H1 (cell line): ENCODE measurements around the gene OR12D2. TPM values are rescaled to one million over a fixed set of nuclear protein-coding genes. Genes with fewer than 3 reads are reported as not detected.

Source experiments
- CTCF ChIA-PET: fragments of 300-600 bp; sonication (Branson Sonifier 250); formaldehyde crosslinking; loops from one replicate; lab custom pipeline; 2021; ENCODE audit not compliant: partially characterized antibody; lab: Charles Lee
- POLR2A ChIA-PET: fragments of 300-600 bp; sonication (Branson Sonifier 250); formaldehyde crosslinking; loops from one replicate; lab custom pipeline; 2021; ENCODE audit warnings: inconsistent platforms; ENCODE audit not compliant: partially characterized antibody; lab: Charles Lee
- DNase-seq, 2 experiments: peaks; one replicate each; pipeline versions ENCODE4 v3.0.0 to v3.0.0-alpha.2; 2010 to 2022; ENCODE audit warnings: low spot score in 2 of 2, low read depth in 1 of 2, mixed read lengths in 1 of 2
- FAIRE-seq: peaks from 2 replicates; lab custom pipeline; 2011; peaks lifted over from hg19 to GRCh38; lab: Jason Lieb, UNC
- H2AFZ ChIP-seq: 2 replicates; pipeline ENCODE4 v1.8.1; 2012; ENCODE audit warnings: low read length, inconsistent platforms
- H2AK5ac ChIP-seq: 2 replicates; pipeline ENCODE4 v1.6.1; 2013; ENCODE audit warnings: low read depth, low read length
- H2BK120ac ChIP-seq: replicated peaks from 2 replicates; pipeline ENCODE3; 2013; ENCODE audit warnings: low read depth, low read length, inconsistent platforms
- H2BK12ac ChIP-seq: 2 replicates; pipeline ENCODE4 v1.6.1; 2013; ENCODE audit warnings: low read depth, low read length
- H2BK15ac ChIP-seq: 2 replicates; pipeline ENCODE4 v1.6.1; 2013; ENCODE audit warnings: low read length
- H2BK20ac ChIP-seq: 2 replicates; pipeline ENCODE4 v1.6.1; 2013; ENCODE audit warnings: low read length
- H2BK5ac ChIP-seq: 2 replicates; pipeline ENCODE4 v1.6.1; 2013; ENCODE audit warnings: low read depth, low read length
- H3K14ac ChIP-seq: 2 replicates; pipeline ENCODE4 v1.6.1; 2013; ENCODE audit warnings: inconsistent platforms; ENCODE audit not compliant: insufficient read length
- H3K18ac ChIP-seq: 2 replicates; pipeline ENCODE4 v1.6.1; 2013; ENCODE audit warnings: low read length; ENCODE audit errors: extremely low read depth
- H3K23ac ChIP-seq: 2 replicates; pipeline ENCODE4 v1.6.1; 2013; ENCODE audit warnings: inconsistent platforms; ENCODE audit not compliant: insufficient read length
- H3K23me2 ChIP-seq: 2 replicates; pipeline ENCODE4 v1.6.1; 2013; ENCODE audit warnings: low read depth, low read length
- H3K27ac ChIP-seq: 2 replicates; pipeline ENCODE4 v1.6.1; 2011; ENCODE audit warnings: low read depth, low read length, inconsistent platforms
- H3K27me3 ChIP-seq, 4 experiments: replicated peaks in 1 of 4; 1 replicate in 1 of 4; 2 replicates in 3 of 4; pipeline versions ENCODE4 v1.6.1 to v1.8.1; 2011 to 2013; ENCODE audit warnings: low read length in 3 of 4, mild to moderate bottlenecking in 3 of 4, inconsistent platforms in 2 of 4, mixed read lengths in 2 of 4, moderate library complexity in 1 of 4; ENCODE audit not compliant: control insufficient read depth in 3 of 4, insufficient read depth in 3 of 4; ENCODE audit errors: extremely low read depth in 1 of 4
- H3K36me3 ChIP-seq, 4 experiments: 2 replicates each; pipeline versions ENCODE4 v1.6.1 to v1.8.1; 2011 to 2013; ENCODE audit warnings: mild to moderate bottlenecking in 4 of 4, low read length in 3 of 4, moderate library complexity in 2 of 4, control low read depth in 1 of 4, inconsistent platforms in 1 of 4; ENCODE audit not compliant: insufficient read depth in 4 of 4, control insufficient read depth in 2 of 4
- H3K4ac ChIP-seq: replicated peaks from 2 replicates; pipeline ENCODE3; 2013; ENCODE audit warnings: low read length, low read depth, mixed read lengths, inconsistent platforms; ENCODE audit not compliant: insufficient read length
- H3K4me1 ChIP-seq, 4 experiments: replicated peaks in 1 of 4; 1 replicate in 1 of 4; 2 replicates in 3 of 4; pipeline versions ENCODE4 v1.6.1 to v1.8.1; 2011 to 2013; ENCODE audit warnings: low read length in 3 of 4, inconsistent platforms in 2 of 4, mixed read lengths in 1 of 4; ENCODE audit not compliant: insufficient read depth in 4 of 4, control insufficient read depth in 3 of 4
- H3K4me2 ChIP-seq, 2 experiments: 2 replicates each; pipeline versions ENCODE4 v1.6.1 to v1.8.1; 2011 to 2013; ENCODE audit warnings: low read depth in 2 of 2, low read length in 2 of 2, control low read depth in 1 of 2, inconsistent platforms in 1 of 2, mild to moderate bottlenecking in 1 of 2; ENCODE audit not compliant: insufficient read depth in 1 of 2
- H3K4me3 ChIP-seq, 4 experiments: fragments of 200-600, 300-600 bp in 1 of 4; sonication (generic), shearing (Covaris generic), sonication (Bioruptor Twin) in 1 of 4; 2 replicates each; pipeline versions ENCODE4 v1.5.1 to v1.8.1; 2011 to 2016; ENCODE audit warnings: low read length in 4 of 4, low read depth in 3 of 4, control low read depth in 2 of 4, inconsistent platforms in 2 of 4, mild to moderate bottlenecking in 2 of 4, mixed read lengths in 1 of 4, moderate library complexity in 1 of 4; ENCODE audit not compliant: insufficient read depth in 2 of 4; ENCODE audit errors: extremely low read depth in 1 of 4
- H3K56ac ChIP-seq: replicated peaks from 2 replicates; pipeline ENCODE3; 2013; ENCODE audit warnings: low read depth, mild to moderate bottlenecking, mixed read lengths, low read length, inconsistent platforms; ENCODE audit not compliant: insufficient read length
- H3K79me1 ChIP-seq: 2 replicates; pipeline ENCODE4 v1.6.1; 2013; ENCODE audit warnings: low read depth, low read length, control low read depth
- H3K79me2 ChIP-seq, 2 experiments: 2 replicates each; pipeline versions ENCODE4 v1.6.1 to v1.8.1; 2012 to 2013; ENCODE audit warnings: low read length in 2 of 2, mild to moderate bottlenecking in 2 of 2, inconsistent platforms in 1 of 2; ENCODE audit not compliant: insufficient read depth in 2 of 2, control insufficient read depth in 1 of 2
- H3K9ac ChIP-seq, 4 experiments: replicated peaks in 1 of 4; 1 replicate in 1 of 4; 2 replicates in 3 of 4; pipeline versions ENCODE4 v1.6.1 to v1.8.1; 2011 to 2013; ENCODE audit warnings: low read depth in 3 of 4, low read length in 3 of 4, control low read depth in 2 of 4, mild to moderate bottlenecking in 2 of 4, moderate library complexity in 2 of 4, inconsistent platforms in 1 of 4; ENCODE audit errors: extremely low read depth in 1 of 4
- H3K9me3 ChIP-seq, 2 experiments: 2 replicates each; pipeline versions ENCODE4 v1.6.1 to v1.8.1; 2012 to 2013; ENCODE audit warnings: mild to moderate bottlenecking in 2 of 2, moderate library complexity in 2 of 2, control low read depth in 1 of 2, inconsistent platforms in 1 of 2, low read depth in 1 of 2, low read length in 1 of 2, mixed read lengths in 1 of 2; ENCODE audit not compliant: insufficient read depth in 2 of 2
- H4K20me1 ChIP-seq, 2 experiments: replicated peaks in 1 of 2; 2 replicates each; pipeline versions ENCODE3 to v1.8.1; 2011 to 2013; ENCODE audit warnings: inconsistent platforms in 2 of 2, low read length in 2 of 2, mild to moderate bottlenecking in 1 of 2; ENCODE audit not compliant: insufficient read depth in 2 of 2, control insufficient read depth in 1 of 2
- H4K5ac ChIP-seq: 2 replicates; pipeline ENCODE4 v1.6.1; 2013; ENCODE audit warnings: low read length, low read depth, mixed read lengths, inconsistent platforms; ENCODE audit not compliant: insufficient read length
- H4K8ac ChIP-seq: 2 replicates; pipeline ENCODE4 v1.8.0; 2013; ENCODE audit warnings: mild to moderate bottlenecking, moderate library complexity, low read length, inconsistent platforms; ENCODE audit not compliant: insufficient read depth; ENCODE audit errors: extremely low read depth
- H4K91ac ChIP-seq: replicated peaks from 2 replicates; pipeline ENCODE3; 2013; ENCODE audit warnings: low read length, mixed read lengths, inconsistent platforms; ENCODE audit not compliant: insufficient read length
- ATF3 ChIP-seq: IDR thresholded peaks from 2 replicates; pipeline ENCODE4 v1.6.1; 2011; ENCODE audit warnings: low read depth, mild to moderate bottlenecking, low read length; ENCODE audit not compliant: insufficient read depth
- E2F6 ChIP-seq: IDR thresholded peaks from 2 replicates; pipeline ENCODE4 v1.6.1; 2012; ENCODE audit warnings: inconsistent platforms
- GABPA ChIP-seq: IDR thresholded peaks from 2 replicates; pipeline ENCODE4 v1.6.1; 2011; ENCODE audit warnings: mild to moderate bottlenecking, low read length, moderate library complexity, borderline replicate concordance; ENCODE audit not compliant: insufficient read depth
- JUN ChIP-seq: IDR thresholded peaks from 2 replicates; pipeline ENCODE4 v1.6.1; 2011; ENCODE audit warnings: low read depth, mild to moderate bottlenecking, improper control_type of control experiment, low read length
- KDM5A ChIP-seq: fragments of 200-600 bp; IDR thresholded peaks from 2 replicates; pipeline ENCODE4 v1.7.1; 2012; ENCODE audit warnings: mild to moderate bottlenecking, low read length, inconsistent platforms, mixed read lengths
- MAX ChIP-seq: IDR thresholded peaks from 2 replicates; pipeline ENCODE4 v1.6.1; 2012; ENCODE audit warnings: inconsistent platforms
- NANOG ChIP-seq: IDR thresholded peaks from 2 replicates; pipeline ENCODE4 v1.6.1; 2011; ENCODE audit warnings: low read length, low read depth, mild to moderate bottlenecking, inconsistent platforms; ENCODE audit not compliant: insufficient read depth, poor library complexity, severe bottlenecking
- PHF8 ChIP-seq: fragments of 200-600 bp; sonication (generic); conservative IDR thresholded peaks from 2 replicates; pipeline ENCODE4 v1.7.1; 2012; ENCODE audit warnings: low read depth, mild to moderate bottlenecking, inconsistent platforms, low read length, moderate library complexity
- SAP30 ChIP-seq: fragments of 300-600 bp; sonication (generic); IDR thresholded peaks from 2 replicates; pipeline ENCODE4 v1.7.1; 2012; ENCODE audit warnings: low read length, moderate library complexity, mild to moderate bottlenecking, inconsistent platforms; ENCODE audit not compliant: insufficient read depth, insufficient replicate concordance
- SIN3A ChIP-seq, 2 experiments: IDR thresholded peaks in 1 of 2; conservative IDR thresholded peaks in 1 of 2; 2 replicates each; pipeline ENCODE4 v1.6.1; 2011 to 2012; ENCODE audit warnings: low read length in 2 of 2, improper control_type of control experiment in 1 of 2, low read depth in 1 of 2, mild to moderate bottlenecking in 1 of 2
- polyA plus RNA-seq, 7 experiments: library from polyadenylated mRNA; depleted of rRNA in 3 of 7; stranded (reverse) in 5 of 7; unstranded in 2 of 7; fragments of >200 nt in 5 of 7; fragments of 200-250 nt in 2 of 7; gene quantifications; 1 replicate in 5 of 7; 2 replicates in 1 of 7; 4 replicates in 1 of 7; pipeline versions ENCODE4 v1.2.1 to v1.2.3, GENCODE V29; 2011 to 2013; ENCODE audit warnings: missing spikeins in 2 of 7, mixed read lengths in 2 of 7
- total RNA-seq: library from RNA; stranded (reverse); fragmentation: NEBNext Ultra II Directional; extraction: Animal tissue kit (Norgen Biotek cat#: 25700); gene quantifications from 2 replicates; pipeline ENCODE4 v1.2.1, GENCODE V29; 2021

Gene OR12D2
- total and polyA plus RNA-seq, 2 of the 8 experiments (the other 6 are each of a cell fraction or from before 2014, with no cell fraction given): not detected

GRCh38 chr6:29376003-29376402 is 19.4 kb upstream of the OR12D2 start:
- Histone ChIP-seq H4K20me1 (peaks cover 0 to 2% of the 10 kb centered on the region in 2 experiments), H2BK120ac (no peak overlapping the region), H4K8ac (no peak overlapping the region), H3K4me3 (no peak overlapping the region), H3K18ac (no peak overlapping the region), H3K36me3 (no peaks in the 10 kb centered on the region), H3K23me2 (0 out of 2 replicates have a peak, but pooled peaks cover 2% of the 10 kb centered on the region), H3K14ac (no peak overlapping the region), H3K4ac (no peak overlapping the region), H3K79me2 (no peaks in the 10 kb centered on the region), H3K4me2 (no peak overlapping the region), H3K9me3 (no peaks in the 10 kb centered on the region), H2AK5ac (no peak overlapping the region), H4K91ac (no peak overlapping the region), H3K23ac (no peak overlapping the region), H4K5ac (no peak overlapping the region), H3K4me1 (no peaks in the 10 kb centered on the region), H2BK20ac (no peak overlapping the region), H2BK5ac (no peak overlapping the region), H3K27me3 (no peaks in the 10 kb centered on the region), H3K9ac (no peak overlapping the region), H2AFZ (no peak overlapping the region), H3K56ac (no peak overlapping the region), H3K79me1 (no peaks in the 10 kb centered on the region), H2BK12ac (no peak overlapping the region), H3K27ac (no peak overlapping the region), H2BK15ac (no peak overlapping the region)
- DNase-seq (no peak), FAIRE-seq (no peak)
- ChIA-PET POLR2A (interaction anchor here (0.7 to 1.8 kb wide), 2 partner anchors 213 to 242 kb away, joined by 3 read pairs; no protein-coding TSS in a partner anchor), CTCF (interaction anchor here (0.8 to 4.5 kb wide), 14 partner anchors 8 to 356 kb away, joined by 3 to 53 read pairs (median 3); no protein-coding TSS in a partner anchor)
- TF ChIP-seq ATF3 (no peak), PHF8 (no peak), NANOG (no peak), SAP30 (no peak), KDM5A (no peak), GABPA (no peak), MAX (no peak), JUN (no peak), SIN3A (conservative IDR thresholded peaks at IDR 0.05 in 1 of 2, IDR thresholded peaks at IDR 0.05 in 1 of 2; ENCODE audit: low read depth in 1 of 2, low read length in 2 of 2) (no peak), E2F6 (no peak)
